GM12875 (cell line): ENCODE data around the gene ZFP36L2.
A peak's percentile ranks its signal among the peaks of the same experiment; 100 is the strongest.

Experiments used
- H3K4me3 ChIP-seq: one replicate; pipeline ENCODE4 v1.5.1; 2011; ENCODE audit warnings: low read depth, low read length, control low read depth
- TF ChIP-seq, protein P1 (sequence below): IDR thresholded peaks from 2 replicates; pipeline ENCODE4 v1.5.1; 2011; ENCODE audit warnings: low read depth, mild to moderate bottlenecking, control low read depth, inconsistent platforms, low read length, moderate library complexity, borderline replicate concordance; ENCODE audit not compliant: insufficient read depth

ZFP36L2 gene

DNA sequence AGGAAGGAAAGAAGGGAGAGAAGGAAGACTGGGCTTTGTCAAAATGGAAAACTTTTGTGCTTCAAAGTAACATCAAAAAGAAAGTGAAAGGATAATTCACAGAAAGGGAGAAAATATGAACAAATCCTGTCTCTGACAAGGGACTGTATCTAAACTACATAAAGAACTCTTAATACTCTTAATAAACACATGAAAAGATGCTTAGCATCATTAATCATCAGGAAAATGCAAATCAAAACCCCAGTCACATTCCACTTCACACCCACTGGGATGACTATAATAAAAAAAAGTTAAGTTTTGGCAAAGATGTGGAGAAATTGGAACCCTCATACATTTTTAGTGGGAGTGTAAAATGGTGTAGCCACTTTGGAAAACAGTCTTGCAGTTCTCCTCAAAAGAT, 11.8 kb upstream of the ZFP36L2 start:
- TF ChIP-seq, protein P1, sequence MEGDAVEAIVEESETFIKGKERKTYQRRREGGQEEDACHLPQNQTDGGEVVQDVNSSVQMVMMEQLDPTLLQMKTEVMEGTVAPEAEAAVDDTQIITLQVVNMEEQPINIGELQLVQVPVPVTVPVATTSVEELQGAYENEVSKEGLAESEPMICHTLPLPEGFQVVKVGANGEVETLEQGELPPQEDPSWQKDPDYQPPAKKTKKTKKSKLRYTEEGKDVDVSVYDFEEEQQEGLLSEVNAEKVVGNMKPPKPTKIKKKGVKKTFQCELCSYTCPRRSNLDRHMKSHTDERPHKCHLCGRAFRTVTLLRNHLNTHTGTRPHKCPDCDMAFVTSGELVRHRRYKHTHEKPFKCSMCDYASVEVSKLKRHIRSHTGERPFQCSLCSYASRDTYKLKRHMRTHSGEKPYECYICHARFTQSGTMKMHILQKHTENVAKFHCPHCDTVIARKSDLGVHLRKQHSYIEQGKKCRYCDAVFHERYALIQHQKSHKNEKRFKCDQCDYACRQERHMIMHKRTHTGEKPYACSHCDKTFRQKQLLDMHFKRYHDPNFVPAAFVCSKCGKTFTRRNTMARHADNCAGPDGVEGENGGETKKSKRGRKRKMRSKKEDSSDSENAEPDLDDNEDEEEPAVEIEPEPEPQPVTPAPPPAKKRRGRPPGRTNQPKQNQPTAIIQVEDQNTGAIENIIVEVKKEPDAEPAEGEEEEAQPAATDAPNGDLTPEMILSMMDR: no peak

DNA sequence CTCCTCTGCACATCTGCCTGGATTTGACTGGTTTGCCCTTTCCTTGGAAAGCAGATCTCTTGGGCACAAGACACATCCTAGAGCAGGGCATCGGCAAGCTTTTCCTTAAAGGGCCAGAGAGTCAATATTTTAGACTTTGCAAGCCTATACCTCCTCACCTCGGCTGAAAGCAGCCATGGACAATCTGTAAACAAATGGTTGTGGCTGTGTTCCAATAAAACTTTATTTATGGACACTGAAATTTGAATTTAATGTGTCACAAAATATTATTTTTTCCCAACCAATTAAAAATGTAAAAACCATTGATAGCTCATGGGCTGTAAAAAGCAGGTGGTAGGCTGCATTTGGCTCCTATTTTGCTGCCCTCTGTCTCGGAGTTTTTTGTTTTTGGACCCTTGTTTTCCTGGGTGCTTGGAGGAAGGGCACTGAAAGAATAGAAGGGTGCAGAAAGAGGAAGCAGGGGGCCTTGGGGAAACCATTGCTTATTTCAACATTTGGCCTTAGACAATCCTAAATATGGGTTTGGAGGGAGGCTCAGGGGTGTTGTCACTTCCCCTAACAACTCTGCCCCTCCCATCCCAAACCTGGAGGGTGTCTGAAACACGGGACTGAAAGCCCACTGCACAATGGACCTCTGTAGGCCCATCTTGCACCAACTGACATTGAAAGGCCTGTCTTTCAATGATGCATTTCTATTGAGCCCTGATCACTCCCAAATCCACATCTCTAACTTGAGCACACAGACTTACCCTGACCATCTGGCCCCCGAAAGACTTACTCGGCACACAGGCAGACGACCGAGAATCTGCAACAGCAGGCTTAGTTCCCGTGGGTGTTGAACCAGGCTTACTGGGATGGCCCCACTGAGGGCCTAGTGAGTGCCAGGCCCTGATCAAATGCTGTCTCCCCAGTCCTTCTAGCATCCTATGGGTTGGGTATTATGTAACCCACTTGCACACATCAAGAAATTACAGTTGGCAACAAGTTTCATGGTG, 7.1 kb upstream of the ZFP36L2 start:
- TF ChIP-seq, protein P1: no peak
- H3K4me3 ChIP-seq: no peak overlapping the region

More for the DNA sequence above, 11.8 kb upstream of the ZFP36L2 start:
- H3K4me3 ChIP-seq: no peak overlapping the region

DNA sequence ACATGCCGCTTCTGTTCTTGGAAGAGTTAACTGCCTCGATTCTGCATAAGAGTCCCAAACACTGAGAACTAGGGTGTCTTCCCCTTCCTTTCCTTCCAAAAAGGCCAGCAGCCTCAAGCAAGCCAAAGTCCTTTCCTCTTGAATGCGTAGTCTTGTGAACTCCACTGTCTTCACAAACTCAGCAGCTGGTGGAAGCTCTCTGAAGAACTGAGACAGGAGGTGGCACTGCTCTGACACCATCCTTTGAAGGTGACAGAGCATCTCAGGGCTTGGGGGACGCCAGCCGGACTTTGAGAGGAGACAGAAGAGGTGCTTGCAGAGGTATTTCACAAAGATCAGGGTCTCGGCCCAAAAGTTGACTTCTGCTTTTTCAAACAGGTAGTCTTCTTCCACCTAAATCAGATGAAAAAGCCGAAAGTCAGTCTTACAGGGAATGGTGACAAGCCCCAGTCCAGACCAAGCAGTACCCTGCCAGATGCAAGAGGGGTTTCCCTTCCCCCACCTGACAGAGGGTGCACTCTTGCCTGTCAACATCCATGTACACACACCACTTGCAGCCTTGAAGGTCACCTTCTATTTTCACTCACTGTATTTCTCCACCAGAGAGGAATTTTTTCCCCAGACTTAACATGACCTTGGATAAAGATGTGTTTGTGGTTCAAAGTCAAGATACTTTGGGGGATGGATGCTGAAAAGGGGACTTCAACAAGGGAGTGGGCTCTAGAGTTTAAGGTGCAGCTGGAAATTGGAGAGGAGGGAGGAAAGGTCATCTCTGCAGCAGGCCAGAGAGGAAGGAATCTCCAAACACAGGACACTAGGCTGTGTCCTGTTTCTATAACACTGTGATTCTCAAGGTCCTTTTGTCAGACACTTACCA, 4.8 kb upstream of the ZFP36L2 start:
- H3K4me3 ChIP-seq: no peak overlapping the region

DNA sequence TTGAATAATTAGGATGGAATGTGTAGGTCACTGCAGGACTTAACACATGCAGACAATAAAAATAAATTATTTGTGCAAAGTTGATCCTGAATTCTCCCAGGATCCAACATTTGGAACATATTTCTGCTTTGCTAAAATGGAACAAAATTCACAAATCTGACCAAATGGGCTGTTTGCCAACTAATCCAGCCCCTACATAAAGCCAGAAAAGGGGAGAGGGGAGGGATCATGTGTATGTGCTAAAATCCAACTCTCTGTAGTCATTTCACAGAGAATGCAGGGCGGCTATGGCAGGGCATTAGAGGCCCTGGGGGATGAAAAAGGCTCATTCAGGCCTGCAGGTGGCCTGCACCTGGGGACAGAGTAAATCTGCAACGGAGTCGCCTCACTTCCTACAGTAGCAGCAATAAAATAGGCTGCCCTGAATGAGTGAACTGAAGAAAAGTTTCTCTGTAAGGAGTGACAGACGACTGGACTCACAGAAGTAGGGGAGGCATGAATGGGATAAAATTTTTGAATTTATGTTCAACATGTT, 4.0 kb upstream of the ZFP36L2 start:
- TF ChIP-seq, protein P1: 0 out of 2 replicates have a peak, but pooled peaks have one; percentile 4

More for the DNA sequence above, 4.8 kb upstream of the ZFP36L2 start:
- TF ChIP-seq, protein P1: no peak

DNA sequence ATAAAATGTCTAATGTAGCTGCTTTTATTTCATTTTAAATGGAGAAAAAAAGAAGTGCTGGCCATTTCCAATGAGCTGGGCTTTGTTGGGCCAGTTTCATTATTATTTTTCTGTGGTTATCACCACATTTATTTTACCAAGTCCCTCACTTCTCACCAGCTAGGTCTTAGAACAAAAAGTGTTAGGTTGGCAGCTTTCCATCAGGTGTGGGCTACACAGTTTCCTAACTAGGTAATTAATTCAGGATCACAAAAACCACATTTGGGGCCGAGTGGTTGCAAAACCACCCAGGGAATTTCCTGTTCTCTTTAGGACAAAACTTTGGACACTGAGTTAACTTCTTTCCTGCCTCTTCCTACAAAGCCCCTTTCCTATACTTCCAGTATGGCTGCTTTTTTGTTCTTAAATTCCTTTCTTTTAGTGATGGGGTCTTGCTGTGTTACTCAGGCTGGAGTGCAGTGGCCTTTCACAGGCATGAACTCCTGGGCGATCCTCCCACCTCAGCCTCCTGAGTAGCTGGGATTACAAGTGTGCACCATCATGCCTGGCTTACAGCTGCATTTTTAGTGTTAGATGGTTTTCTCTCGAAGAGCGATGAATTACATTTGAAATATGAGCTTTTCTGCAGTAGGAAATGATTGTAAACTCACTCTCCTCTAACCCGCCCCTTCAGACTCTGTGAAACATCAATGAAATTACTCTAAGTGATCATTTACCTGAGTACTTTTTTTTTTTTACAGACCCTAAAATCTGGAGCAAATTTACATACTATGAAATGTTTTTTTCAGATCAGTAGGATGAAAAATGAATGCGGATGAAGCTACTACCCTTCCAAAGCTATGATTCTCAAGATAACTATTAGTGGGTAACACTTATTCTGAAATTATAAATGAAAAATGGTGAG, 2.6 kb upstream of the ZFP36L2 start:
- TF ChIP-seq, protein P1: no peak
- H3K4me3 ChIP-seq: no peak overlapping the region

More for the DNA sequence above, 4.0 kb upstream of the ZFP36L2 start:
- H3K4me3 ChIP-seq: no peak overlapping the region

DNA sequence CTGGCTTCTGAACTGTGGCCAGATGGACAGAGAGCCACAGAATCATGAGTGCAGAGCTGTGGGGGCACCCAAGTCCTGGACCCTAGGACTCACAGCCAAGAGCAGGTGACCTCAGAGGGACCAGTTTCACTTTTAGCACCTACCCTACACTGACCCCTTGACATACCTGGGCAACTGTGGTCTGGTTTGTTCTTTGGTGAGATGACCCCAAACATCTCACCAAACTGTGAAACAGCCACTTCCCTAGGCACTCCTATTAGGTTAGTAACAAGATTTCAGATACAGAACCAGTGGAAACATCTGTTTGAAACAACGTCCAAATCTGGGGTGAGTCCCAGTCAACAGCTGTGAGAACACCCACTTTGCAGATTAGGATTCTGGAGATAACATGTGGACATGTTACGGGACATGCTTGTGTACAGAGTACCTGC, 1.9 kb upstream of the ZFP36L2 start:
- TF ChIP-seq, protein P1: no peak
- H3K4me3 ChIP-seq: no peak overlapping the region
